HG02885 (cell line): ENCODE data around the gene GADD45A.
"Not testable (repeated sequence)": the region's sequence is repeated elsewhere in the genome, so short reads cannot be mapped to it uniquely, and the experiment has no call there.

ENCODE experiments used
- ATAC-seq: cut with Tn5 transposase; IDR thresholded peaks from one replicate; pipeline ENCODE4 v1.9.1; 2021; ENCODE audit warnings: mild to moderate bottlenecking; ENCODE audit not compliant: unreplicated experiment, poor library complexity

Gene GADD45A

DNA sequence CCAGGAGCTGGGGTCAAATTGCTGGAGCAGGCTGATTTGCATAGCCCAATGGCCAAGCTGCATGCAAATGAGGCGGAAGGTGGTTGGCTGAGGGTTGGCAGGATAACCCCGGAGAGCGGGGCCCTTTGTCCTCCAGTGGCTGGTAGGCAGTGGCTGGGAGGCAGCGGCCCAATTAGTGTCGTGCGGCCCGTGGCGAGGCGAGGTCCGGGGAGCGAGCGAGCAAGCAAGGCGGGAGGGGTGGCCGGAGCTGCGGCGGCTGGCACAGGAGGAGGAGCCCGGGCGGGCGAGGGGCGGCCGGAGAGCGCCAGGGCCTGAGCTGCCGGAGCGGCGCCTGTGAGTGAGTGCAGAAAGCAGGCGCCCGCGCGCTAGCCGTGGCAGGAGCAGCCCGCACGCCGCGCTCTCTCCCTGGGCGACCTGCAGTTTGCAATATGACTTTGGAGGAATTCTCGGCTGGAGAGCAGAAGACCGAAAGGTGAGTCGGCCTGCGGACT lies at the start of gene GADD45A:
Gene GADD45A, plus strand, starts transcription at position 135 of the 491 bp plus-strand sequence. Its CDS starts 294 bp downstream, at position 429.
- peak; percentile 85 for ATAC-seq

DNA sequence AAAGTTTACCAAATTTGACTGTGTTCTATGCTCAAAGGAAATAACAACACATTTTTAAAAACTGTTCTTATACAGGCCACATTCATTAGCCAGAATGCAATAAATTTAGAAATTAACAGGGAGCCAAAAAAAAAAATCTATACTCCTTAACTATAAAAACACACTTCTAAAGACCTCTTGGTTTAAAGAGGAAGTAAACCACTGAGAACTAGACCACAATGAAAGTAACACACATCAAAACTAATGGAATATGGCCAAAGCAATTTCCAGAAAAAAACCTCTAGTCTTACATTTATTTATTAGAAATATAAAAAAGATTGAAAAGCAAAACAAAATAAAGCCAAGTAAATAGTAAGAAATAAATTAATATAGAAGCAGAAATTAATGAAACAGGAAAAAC lies 48.9 kb upstream of the GADD45A start:
- ATAC-seq = no peak

DNA sequence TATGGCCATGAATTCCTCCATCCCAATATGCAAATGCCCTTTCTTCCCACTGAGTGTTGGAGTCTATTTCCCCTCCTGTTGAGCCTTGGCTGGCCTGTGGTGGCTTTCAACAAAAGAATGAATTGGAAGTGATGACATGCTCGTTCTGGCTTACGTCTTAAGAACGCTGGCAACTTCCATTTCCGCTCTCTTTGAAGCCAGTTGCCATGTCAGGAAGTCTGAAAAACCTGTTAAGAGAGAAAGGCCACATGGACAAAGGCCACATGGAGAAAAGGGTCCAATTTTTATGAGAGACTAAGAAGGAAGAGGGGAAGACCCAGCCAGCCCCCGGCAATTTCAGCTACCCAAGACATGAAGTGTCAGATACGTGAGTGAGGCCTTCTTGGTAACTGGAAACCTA lies 45.6 kb upstream of the GADD45A start:
- no peak for ATAC-seq

GRCh38 chr1:67642629-67643028 lies 42.4 kb upstream of the GADD45A start:
- no peak for ATAC-seq

DNA sequence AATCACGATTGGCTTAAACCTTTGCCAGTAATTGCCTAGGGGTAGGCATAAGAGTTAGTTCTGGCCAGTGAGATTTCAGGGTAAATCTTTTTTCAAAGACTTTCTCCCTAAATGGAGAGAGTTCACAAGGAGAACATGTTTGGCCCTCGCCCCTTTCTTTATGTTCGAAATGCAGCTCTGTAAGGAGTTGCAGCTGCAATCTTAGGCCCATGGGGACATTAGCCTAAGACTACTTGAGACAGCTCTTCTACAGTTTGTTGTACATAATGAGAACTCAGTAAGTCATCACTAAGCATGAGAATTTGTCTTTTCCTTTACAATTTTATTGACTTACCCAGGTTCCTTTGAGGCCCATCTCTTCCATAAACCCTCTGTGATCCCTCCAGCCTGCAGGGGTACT lies 40.4 kb upstream of the GADD45A start:
- no peak for ATAC-seq

DNA sequence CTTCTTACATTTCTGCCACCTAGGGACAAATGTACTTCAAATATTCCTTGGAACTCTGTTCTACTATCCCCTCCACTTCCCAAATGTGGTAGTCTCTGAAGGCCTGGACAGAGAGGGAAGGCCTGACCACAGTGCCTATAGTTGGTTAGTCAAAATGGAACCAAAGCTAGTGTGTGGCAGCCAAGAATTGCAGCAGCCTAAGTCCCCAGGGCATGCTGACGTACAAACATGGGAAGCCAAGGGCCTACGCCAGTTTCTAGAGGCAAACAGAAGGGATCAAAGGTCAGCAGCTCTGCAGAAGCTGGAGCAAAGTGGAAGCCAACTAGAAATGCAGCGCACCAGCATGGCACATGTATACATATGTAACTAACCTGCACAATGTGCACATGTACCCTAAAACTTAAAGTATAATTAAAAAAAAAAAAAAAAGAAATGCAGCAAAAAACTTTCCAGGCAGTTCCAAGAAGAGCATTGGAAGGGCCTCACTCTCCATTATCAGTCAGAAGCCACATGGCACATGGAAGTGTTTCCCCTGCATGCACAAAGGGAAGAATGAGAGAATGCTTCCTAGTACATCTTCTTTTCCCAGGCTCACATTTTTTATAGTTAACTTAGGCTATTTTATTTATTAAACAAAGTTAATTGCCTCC lies 39.4 kb upstream of the GADD45A start:
- no peak for ATAC-seq

- no peak for ATAC-seq
Measured at GRCh38 chr1:67646145-67647035, 38.6 kb upstream of the GADD45A start.

- ATAC-seq = no peak
Measured at GRCh38 chr1:67647036-67647798, 37.8 kb upstream of the GADD45A start.

DNA sequence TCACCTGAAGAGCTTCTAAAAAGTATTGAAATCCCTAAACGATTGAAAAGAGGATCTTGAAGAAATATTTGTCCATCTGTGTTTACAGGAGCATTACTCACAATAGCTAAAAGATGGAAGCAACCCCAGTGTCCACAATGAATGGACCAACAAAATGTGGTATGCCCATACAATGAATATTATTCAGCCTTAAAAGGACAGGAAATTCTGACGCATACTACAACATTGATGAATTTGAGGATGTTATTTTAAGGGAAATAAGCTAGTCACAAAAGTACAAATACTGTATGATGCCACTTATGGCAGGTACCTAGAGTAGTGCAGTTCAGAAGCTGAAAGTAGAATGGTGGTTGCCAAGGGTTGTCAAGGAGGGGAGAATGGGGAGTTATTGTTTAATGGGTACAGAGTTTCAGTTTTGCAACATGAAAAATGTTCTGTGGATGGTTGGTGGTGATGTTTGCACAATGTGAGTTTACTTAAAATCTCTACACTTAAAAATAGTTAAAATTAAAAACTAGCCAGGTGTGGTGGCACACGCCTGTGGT lies 37.1 kb upstream of the GADD45A start:
- no peak for ATAC-seq

GRCh38 chr1:67648582-67649326 lies 36.2 kb upstream of the GADD45A start:
- ATAC-seq = no peak

DNA sequence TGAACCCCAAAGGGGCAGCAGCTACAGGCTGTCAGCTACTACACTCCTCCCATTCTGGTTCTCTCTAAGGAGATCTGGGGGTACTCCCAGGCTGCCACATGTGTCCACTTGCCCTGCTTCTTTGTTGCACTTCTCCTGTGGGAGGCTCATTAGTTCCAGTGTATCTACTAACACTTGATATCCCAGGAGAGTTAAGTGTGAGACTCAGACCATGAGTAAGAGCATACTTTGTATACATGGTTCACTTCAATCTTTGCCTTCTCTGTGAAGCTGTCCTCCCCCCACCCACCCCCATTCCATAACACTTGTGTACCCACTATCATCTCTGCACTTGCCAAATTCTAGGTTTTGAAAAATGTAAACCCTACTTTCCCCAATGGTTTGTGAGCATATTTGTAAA lies 34.9 kb upstream of the GADD45A start:
- no peak for ATAC-seq

GRCh38 chr1:67651031-67651430 lies 34.0 kb upstream of the GADD45A start:
- no peak for ATAC-seq

- ATAC-seq = no peak
Measured at GRCh38 chr1:67652800-67653199, 32.2 kb upstream of the GADD45A start.

DNA sequence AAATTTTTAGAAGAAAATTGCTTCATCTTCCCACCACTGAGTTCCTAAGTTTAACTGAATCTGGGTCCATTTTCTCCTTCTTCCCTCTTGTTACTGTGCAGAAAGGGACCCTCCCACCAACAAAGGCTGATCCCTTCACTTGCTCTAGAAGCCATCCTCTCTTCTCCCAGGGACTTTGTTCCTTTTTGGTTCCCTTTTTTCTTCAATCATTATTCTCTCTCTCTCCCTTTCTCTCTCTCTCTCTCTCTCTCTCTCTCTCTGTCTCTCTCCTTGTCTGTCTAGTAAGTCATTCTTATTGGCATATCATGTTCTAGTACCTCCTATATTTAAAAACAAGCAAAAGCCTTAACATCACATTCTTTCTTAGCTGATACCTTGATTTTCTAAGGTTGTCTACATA lies 31.7 kb upstream of the GADD45A start:
- ATAC-seq = no peak

DNA sequence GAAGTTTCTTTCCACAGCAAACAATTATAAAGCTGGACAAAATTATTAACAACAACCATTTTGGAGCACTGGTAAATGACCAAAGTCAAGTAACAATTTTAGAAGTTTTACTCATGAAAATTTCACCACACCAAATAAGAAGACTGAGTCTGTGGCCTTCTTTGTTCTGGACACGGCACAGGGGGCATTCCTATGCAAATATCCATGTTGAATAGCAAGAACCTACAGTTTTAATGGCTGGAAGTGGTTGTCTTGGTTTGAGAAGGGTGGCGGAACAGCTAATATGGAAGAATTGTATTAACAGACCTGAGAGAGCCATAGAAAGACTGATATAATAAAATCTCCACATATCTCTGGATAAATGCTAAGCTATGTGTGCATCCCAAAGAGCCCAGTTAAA lies 29.4 kb upstream of the GADD45A start:
- ATAC-seq = no peak

DNA sequence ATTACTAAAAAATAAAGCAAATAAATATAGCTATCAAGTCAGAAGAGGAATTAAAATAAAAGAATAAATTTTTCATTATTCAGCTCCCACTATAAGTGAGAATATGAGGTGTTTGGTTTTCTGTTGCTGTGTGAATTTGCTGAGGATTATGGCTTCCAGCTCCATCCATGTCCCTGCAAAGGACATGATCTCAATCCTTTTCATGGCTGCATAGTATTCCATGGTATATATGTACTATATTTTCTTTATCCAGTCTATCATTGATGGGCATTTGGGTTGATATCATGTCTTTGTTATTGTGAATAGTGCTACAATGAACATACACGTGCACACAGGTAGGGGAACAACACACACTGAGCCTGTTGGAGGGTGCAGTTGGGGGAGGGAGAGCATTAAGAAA lies 27.8 kb upstream of the GADD45A start:
- ATAC-seq = not testable (repeated sequence)

- no peak for ATAC-seq
Measured at GRCh38 chr1:67659229-67659628, 25.8 kb upstream of the GADD45A start.

- no peak for ATAC-seq
Measured at GRCh38 chr1:67662884-67663283, 22.1 kb upstream of the GADD45A start.

DNA sequence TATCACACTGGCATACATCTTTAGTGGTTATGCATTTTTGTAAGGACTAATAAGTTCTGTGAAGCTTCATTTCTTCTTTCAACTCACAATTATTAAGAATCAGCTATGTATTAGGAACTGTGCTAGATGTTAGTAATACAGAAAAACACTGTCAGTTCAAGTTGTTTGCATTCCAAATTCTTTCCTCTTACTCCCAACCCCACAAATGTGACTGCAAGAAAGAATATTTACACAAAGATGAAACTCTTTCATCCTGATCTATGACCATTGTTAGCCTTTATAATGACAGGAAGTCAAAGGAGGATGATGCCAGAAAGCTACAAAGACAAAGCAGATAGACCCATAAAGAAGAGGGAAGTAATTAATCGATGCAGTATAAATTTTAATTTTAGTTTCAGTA lies 21.0 kb upstream of the GADD45A start:
- ATAC-seq = no peak

DNA sequence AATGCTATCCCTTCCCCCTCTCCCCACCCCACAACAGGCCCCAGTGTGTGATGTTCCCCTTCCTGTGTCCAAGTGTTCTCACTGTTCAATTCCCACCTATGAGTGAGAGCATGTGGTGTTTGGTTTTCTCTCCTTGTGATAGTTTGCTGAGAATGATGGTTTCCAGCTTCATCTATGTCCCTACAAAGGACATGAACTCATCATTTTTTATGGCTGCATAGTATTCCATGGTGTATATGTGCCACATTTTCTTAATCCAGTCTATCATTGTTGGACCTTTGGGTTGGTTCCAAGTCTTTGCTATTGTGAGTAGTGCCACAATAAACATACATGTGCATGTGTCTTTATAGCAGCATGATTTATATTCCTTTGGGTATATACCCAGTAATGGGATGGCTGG lies 19.7 kb upstream of the GADD45A start:
- ATAC-seq = not testable (repeated sequence)
